Gastroesophageal sphincter (tissue), 3 donors: ENCODE results near the gene LGR4.
"Not testable (repeated sequence)": the region's sequence is repeated elsewhere in the genome, so short reads cannot be mapped to it uniquely, and the experiment has no call there.

Experiments used
- CTCF ChIP-seq, 4 experiments: fragments of 200-600 bp in 2 of 4; fragments of 450-650 bp in 2 of 4; sonication (generic) in 1 of 4; IDR thresholded peaks; one replicate each; pipeline ENCODE4 v1.5.1; 2017 to 2019; ENCODE audit warnings: antibody characterized with exemption in 4 of 4, mild to moderate bottlenecking in 2 of 4, moderate library complexity in 2 of 4
- EP300 ChIP-seq: sonication (generic); formaldehyde crosslinking; IDR thresholded peaks from one replicate; pipeline ENCODE4 v1.6.1; 2017; ENCODE audit warnings: antibody characterized with exemption, mild to moderate bottlenecking
- POLR2A ChIP-seq, 2 donors: fragments of 450-650 bp; IDR thresholded peaks; one replicate each; pipeline ENCODE4 v1.6.1; 2017; ENCODE audit warnings: antibody characterized with exemption in 2 of 2, mild to moderate bottlenecking in 2 of 2, moderate library complexity in 1 of 2
- POLR2AphosphoS5 ChIP-seq: sonication (generic); formaldehyde crosslinking; IDR thresholded peaks from one replicate; pipeline ENCODE4 v1.6.1; 2017; ENCODE audit warnings: antibody characterized with exemption

- not testable (repeated sequence) for TF ChIP-seq POLR2A (IDR thresholded peaks at IDR 0.05); CTCF (IDR thresholded peaks at IDR 0.05); POLR2AphosphoS5; EP300
Observed at GRCh38 chr11:27322196-27322595, 150.4 kb downstream of the LGR4 start.
